Measurements from ENCODE around the gene NBEAL1.
"Not testable (repeated sequence)": the region's sequence is repeated elsewhere in the genome, so short reads cannot be mapped to it uniquely, and the experiment has no call there.

The NBEAL1 gene

DNA sequence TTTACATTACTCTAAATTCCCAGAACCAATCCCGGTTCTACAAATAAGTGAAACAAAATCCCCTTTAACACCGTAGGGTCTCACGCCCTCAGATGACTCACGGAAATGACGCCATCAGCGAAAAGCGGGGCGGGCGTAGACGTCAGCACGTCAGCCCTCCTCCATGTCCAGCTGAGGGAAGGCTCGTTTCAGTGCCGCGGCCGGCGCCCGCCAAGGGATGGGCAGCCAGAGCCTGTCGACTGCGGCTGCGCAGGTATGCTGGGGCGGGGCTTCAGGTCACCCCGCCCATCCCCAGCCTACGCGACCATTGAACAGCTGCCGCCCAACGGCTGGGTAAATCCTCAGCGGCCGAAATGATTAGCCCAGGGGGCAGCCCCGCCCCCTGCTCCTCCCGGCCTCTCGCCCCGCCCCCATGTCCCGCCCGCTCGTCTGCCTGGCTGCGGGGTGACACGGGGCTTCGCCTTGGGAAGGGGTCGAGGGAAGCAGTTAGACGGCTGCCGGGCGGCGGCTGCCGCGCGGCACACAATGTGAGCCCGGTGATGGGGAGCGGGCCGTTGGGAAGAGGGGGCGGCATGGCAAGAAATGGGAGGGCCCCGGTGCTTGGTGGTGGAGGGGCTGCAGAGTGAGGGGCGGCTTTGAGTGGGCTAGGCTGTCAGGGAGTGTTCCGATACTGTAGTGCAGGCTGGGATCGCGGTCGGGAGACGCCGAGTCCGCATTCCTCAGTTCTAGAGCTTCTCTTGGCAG is at the start of gene NBEAL1:
NBEAL1 (plus strand) TSS at position 420 of the 744 bp plus-strand sequence. CDS start 1,510 bp downstream, outside the sequence.
- DNase-seq = peak; percentile 95

DNA sequence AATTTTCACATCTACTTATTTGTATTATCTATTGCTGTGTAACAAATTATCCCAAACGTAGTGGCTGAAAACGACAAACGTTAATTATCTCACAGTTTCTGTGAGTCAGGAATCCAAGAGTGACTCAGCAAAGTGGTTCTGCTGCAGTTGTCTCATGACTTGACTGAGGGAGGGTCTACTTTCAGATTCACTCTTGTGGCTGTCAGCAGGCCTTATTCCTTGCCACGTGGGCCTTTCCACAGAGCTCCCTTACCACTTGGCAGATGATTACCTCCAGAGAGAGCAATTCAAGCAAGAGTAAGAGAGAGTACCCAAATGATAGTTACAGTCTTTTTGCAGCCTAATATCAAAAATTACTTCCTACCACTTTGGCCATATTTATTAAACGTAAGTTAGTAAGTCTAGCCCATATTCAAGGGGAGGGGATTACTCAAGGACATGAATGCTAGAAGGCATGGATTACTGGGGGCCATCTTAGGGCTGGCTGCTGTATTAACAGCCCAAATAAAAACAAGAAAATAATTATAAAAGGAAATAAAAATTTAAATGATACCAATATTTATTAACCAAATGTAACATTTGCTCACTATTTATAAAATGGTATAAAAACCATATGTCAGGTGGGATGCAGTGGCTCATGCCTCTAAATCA is 48.7 kb upstream of the NBEAL1 start:
- DNase-seq = no peak

DNA sequence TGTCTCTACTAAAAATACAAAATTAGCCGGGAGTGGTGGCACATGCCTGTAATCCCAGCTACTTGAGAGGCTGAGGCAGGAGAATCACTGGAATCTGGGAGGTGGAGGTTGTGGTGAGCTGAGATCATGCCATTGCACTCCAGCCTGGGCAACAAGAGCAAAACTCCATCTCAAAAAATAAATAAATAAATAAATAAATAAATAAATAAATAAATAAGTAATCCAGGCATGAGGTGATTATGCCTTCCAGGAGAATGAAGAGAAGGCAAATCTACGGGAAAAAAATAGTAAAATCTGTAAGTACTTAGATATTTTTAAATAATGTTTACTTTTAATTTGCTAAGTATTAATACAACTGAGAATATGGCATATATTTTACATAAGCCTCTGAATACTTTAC is 45.3 kb upstream of the NBEAL1 start:
- DNase-seq = not testable (repeated sequence)

DNA sequence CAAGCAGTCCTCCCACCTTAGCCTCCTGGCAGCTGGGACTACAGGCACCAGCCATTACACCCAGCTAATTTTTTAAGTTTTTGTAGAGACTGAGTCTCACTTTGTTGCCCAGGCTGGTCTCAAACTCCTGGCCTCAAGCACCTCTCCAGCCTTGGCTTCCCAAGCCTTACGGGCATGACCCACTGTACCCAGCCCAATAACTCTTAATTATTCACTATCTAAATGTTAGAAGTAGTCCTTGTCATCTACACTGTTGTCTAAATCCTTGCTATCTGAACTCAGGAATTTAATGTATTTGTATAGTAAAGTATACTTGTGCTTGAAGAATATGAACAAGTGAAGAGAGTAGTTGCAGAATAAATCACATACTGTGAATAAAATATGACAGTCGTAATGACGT is 37.9 kb upstream of the NBEAL1 start:
- no peak for DNase-seq

DNA sequence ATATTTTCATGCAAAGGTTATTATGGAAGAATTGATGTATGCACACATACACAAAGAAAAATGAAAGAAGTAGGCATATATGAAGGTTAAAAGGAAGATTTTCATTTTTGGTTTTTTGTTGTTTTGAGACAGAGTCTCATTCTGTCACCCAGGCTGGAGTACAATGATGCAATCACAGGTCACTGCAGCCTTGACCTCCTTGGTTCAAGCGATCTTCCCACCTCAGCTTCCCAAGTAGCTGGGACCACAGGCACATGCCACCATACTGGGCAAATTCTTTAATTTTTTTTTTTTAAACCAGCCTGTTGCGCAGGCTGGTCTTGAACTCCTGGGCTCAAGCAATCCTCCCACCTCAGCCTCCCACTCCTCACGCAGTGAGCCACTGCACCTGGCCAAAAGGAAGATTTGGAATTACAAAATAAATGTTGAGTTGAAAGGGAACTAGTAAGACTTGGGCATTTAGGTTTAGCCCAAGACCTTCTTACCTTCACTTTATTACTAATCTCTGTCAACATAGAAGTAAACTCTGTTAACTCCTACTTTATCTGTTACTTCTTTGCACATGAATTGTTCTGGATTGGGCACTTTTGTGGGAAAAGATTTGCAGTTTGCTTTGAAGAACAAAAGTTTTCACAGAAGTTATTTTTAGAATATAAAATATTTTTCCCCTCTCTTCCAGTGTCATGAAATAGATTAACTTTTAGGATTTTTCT is 31.7 kb upstream of the NBEAL1 start:
- no peak for DNase-seq

DNA sequence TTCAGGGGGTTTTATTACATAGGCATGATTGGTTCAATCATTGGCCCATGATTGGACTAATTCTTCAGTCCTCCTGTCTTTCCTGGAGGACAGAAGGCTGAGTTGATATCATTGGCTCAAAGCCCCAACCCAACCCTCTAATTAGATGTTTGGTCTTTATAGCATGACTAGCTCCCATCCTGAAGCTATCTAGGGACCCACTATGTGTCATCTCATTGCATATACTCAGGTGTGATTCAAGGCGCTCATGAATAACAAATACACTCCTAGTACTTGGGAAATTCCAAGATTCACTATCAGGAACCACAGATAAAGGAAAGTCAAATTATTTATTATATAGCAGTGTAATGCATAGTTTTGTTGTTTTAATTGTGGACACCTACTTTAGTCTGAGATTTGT is 24.9 kb upstream of the NBEAL1 start:
- DNase-seq = no peak

DNA sequence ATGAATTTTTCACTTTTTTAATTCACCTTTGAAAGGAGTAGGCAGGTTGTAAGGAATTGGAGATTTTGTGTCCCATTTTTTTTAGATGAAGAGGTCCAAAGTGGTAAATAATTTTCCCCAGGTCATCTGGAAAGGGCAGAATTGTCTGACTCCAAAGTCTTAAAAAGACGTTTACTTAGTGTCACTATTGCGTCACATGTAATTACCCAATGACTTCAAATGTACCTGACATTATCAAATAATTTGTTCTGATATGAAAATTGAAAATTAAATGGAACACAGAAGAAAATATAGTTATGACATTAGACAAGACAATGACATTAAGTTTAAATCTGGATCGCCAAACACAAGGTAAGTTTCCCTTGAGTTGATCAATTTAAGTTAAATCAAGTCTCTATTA is 24.2 kb upstream of the NBEAL1 start:
- DNase-seq = no peak

DNA sequence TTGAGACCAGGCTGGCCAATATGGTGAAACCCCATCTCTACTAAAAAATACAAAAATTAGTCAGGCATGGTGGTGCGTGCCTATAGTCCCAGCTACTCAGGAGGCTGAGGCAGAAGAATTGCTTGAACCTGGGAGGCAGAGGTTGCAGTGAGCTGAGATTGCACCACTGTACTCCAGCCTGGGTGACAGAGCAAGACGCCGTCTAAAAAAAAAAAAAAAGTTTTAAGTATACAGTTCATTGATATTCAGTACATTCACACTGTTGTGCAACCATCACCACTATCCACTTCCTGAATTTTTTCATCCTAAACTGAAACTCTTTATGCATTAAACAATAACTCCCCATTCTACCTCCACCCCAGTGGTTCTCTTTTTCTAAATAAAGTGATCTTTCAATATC is 17.6 kb upstream of the NBEAL1 start:
- DNase-seq = not testable (repeated sequence)

DNA sequence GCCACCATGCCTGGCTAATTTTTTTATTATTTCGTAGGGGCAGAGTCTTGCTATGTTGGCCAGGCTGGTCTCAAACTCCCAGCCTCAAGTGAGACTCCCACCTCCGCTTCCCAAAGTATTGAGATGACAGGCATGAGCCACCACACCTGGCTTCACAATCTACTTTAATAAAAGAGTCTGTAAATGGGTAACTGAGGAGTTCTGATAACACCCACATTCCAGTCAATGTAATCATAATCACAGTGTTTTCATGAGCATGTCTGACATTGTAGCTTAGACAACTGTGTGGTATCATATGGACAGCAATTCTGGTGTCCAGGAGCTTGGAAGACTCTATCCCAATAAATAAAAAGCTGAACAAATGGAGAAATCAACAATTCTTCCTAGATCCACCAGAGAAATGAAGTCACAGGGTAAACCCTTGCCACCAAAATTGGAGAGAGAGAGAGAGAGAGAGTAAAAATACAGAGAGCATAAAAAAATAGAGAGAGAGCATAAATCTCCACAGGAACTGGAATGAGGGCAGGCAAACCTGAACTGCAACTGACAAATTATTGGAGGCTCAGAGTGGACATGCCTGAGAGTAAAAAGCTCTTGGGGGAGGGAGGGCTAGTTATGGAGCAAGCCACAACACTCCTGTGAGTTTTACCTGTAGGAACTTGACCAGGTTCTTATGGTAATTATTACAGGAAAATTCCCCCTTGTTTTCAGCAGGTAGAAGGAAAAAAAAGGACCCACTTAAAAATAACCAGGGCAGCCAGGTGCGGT is 12.4 kb upstream of the NBEAL1 start:
- no peak for DNase-seq

DNA sequence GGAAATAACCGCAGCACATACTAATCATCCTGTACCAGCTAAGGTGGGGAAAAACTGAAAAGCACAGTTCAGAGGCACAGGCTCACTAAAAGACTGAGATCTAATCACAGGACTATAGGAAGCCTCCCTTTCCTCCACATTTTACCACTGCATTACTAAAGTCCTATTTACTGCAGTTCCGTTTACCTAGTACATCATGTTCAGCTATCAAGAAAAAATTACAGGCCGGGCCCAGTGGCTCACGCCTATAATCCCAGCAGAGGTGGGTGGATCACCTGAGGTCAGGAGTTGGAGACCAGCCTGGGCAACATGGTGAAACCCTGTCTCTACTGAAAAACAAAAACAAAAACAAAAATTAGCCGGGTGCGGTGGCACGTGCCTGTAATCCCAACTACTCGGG is 11.0 kb upstream of the NBEAL1 start:
- DNase-seq = no peak

DNA sequence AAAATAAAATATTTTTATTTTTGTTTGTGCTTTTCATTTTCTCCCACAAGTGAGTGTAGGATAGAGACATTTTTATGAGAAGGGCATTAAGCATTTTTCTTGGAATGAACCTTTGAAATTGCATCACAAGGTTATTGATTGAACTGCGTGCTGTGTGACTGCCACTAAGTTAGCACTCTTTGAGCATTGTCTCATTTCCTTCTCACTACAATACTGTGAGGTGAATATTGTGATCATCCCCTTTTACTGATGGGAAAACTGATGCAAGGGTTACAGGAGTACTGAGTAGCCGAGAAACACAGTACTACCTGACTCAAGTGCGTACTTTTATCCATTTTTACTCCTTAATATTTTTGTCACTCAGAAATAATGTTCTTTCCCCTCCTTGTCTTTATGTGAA is 2.0 kb downstream of the NBEAL1 start:
- no peak for DNase-seq

DNA sequence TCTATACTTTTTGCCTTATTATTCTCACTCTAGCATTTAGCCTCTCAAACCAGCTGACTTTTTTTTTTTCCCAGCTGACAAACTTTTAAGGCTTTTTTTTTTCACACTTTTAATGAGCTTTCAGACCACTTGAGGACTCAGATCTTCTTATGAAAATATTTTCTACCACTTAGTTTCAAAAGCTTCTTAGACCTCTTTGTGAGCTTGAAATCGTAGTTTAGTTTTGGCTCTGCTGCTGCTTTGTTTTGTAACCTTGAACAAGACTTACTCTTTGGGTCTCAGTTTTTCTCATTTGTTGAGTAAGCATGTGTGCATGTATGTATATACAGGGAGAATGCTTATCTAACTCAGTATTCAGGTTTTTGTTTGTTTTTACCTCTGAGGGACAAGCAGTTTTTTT is 3.5 kb downstream of the NBEAL1 start:
- DNase-seq = no peak

DNA sequence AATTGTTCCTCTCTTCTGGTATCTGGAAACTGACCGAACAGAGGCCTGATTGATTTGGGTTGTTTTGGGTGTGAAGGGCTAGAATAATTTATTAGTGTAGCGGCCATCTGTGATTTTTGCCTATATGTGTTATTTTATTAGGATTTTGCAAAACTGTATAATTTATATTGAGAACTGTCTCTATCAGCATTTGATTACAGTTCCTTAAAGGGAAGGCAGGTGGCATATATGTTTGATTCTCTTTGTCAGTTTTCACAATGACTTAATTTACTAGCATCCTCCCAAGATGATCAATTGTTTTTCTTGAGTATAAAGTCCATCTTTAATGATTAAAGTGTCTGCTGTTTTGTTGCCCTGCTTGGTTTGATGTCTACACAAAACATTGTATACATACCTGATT is 4.5 kb downstream of the NBEAL1 start:
- no peak for DNase-seq

DNA sequence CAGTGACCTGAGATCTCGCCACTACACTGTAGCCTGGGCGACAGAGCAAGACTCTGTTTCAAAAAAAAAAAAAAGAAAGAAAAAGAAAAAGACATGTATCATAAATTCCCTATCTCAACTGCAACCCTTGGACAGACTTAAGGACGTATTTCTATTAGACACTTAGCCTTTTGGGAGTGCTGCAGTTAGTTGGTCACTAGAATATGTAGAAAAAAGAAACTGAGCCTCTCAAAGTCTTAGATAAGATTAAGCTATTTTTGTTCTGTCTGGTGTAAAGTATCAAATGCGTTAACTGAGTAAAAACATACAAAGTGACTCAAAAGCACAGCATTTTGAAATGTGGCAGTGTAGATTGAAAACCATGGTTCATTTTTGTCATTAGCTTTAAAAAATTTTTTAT is 7.3 kb downstream of the NBEAL1 start:
- DNase-seq = no peak

DNA sequence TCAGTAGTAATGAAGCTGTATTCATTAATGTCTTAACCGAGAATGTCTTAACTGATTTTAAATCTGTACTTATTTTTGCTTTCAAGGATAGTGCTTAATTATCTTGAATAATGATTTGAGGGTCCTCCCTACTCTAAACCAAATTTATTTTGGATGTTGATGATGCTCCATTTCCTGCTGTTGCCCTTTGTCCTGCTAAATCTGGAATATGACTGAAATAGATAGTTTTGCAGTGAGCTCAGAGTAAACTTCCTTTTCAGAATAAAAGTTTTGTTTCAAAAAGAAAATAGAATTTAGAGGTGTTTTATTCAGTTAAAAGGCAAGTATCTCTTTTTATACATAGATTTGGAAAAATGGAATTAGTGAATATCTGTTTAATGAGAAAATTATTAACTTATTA is 8.1 kb downstream of the NBEAL1 start:
- DNase-seq = no peak

DNA sequence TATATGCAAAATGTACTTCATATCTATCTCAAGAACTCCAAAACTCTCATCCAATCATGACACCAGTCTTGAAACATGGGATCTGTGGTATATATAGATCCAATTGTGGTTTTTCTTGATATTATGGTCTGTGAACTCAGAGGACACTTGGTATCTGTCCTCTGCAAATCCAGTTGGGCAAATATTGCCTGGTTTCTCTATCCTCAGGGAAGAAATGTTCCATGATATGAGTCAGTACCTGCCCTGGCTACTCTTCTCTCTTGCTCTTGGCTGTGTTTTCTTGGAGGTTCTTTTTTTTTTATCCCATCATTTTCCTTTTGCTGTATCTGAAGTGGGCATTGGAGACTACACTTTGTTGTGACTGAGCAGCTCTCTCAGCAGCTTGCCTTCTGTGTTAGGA is 10.9 kb downstream of the NBEAL1 start:
- DNase-seq = no peak

DNA sequence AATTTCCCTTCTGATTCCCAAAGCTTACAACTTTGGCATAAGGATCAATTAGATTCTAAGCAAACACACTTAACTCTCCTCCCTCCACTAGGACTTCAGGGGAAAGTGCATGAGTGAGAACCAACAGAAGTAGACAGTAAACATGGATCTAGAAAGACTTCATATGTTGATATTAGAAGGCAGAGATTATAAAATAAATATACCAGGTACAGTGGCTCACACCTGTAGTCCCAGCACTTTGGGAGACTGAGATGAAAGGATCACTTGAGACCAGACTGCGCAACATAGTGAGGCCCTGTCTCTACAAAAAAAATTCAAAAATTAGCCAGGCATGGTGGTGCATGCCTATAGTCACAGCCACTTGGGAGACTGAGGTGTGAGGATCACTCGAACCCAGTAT is 15.9 kb downstream of the NBEAL1 start:
- DNase-seq = no peak

DNA sequence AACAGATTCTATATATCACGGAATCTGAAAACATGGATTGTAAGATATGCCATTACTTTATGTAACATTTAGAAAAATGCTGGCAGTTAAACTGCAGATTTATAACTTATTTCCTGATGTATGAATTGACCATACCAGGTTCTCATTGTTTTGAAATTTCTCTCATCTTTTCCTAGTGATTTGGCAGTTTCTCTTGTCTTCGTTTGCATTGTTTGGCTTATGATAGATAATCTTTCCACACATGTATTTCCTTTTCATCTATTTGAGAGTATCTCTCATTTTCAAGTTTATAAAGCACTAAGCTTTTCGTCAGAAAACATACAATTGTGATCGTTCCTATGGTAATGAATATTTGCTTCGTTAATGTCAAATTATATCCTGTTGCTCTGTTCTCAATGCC is 16.3 kb downstream of the NBEAL1 start:
- DNase-seq = no peak

DNA sequence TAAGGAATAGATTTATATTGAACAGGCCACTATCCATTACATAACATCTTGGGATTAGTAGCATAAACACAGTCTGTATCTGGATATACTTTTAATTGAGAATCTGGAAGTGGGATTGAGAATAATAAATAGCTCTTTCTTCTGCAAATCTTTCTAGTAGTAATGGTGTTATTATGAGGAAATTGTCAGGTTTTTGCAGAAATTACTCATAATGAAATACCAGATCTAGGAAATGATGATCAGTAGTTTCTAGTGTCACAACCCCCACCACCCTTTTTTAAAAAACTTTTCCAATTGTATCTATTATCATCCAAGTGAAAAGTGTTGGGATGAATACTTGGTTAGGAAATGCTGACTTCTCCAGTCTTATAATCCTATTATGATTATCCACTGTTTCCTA is 18.7 kb downstream of the NBEAL1 start:
- DNase-seq = no peak

DNA sequence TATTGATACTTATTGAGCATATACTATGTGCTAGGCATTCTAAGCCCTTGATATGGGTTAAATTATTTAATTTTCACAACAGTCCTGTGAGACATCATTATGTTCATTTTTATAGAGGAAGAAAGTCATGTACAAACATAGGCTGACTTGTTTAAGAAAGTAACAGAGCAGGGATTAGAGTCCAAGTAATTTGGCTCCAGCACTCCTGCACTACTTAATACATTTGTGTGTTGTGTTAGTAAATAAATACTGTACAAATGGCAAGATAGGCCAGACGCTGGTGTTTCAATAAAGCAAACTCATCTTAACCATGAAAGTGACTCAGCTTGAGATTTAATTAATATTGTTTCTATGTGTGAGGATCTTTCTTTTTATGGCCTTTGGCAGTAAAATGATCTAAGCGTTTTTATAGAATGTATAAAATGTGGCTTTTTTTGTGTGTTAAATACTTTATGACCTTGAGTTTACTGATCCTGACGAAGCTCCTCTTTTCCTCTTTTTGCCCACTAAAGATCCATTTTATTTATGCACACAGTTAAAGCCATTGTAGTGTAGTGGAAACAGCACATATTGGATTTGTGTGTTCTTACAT is 21.3 kb downstream of the NBEAL1 start:
- DNase-seq = no peak

DNA sequence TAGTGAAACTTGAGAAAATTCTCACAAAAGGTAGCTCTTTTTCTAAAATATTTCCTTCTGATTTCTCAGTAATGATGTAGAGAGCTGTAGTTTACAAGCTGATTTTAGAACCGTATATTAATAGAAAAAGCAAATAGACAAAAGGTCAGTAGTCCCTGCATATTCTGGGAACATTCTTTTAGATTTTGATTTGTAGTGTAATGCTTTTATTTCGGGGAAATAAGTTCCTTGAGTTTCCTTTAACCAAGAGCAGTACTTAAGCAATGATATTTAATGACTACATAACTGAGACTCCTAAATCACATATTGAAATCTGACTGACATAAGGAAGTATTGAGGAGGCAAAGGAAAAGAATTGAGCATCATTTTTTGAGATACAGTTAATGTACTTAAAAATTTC is 22.4 kb downstream of the NBEAL1 start:
- no peak for DNase-seq

DNA sequence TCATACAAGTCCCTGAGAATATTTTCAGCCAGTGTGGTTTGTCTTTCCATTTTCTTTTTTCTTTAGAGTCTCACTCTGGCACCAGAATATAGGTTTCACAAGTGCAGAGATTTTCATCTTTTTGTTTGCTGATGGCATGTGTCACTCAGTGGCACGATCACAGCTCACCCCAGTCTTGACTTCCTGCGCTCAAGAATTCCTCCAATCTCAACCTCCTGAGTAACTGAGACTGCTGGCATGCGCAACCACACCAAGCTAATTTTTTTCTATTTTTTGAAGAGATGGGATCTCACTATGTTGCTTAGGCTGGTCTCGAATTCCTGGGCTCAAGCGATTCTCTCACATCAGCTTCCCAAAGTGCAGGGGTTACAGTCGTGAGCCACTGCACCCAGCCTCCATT is 23.9 kb downstream of the NBEAL1 start:
- no peak for DNase-seq

DNA sequence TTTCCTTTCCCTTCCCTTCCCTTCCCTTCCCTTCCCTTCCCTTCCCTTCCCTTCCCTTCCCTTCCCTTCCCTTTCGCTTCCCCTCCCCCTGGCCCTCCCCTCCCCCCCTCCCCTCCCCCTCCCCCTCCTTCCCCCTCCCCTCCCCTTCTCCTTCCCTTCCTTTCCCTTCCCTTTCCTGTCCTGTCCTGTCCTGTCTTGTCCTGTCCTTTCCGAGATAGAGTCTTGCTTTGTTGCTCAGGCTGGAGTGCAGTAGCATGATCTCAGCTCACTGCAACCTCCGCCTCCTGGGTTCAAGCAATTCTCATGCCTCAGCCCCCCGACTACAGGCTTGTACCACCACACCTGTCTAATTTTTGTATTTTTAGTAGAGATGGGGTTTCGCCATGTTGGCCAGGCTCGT is 24.5 kb downstream of the NBEAL1 start:
- not testable (repeated sequence) for DNase-seq
